SK-N-SH (cell line): ENCODE results near the gene DNAJC16. TPM values are rescaled to one million over a fixed set of nuclear protein-coding genes. Genes with fewer than 3 reads are reported as not detected.

Experiments
- CTCF ChIA-PET: fragments of 300-600, 350-600 bp; formaldehyde crosslinking; extraction: SDS; loops from one replicate; lab custom pipeline; 2021; lab: Yijun Ruan, JAX
- POLR2A ChIA-PET: fragments of 350-600 bp; sonication (Branson Sonifier 250); formaldehyde crosslinking; extraction: SDS; loops from one replicate; lab custom pipeline; 2020; ENCODE audit warnings: antibody characterized with exemption, inconsistent platforms; lab: Yijun Ruan, JAX
- DNase-seq: peaks from one replicate; pipeline ENCODE4 v3.0.0; 2012
- H2AFZ ChIP-seq: fragments of 200-600 bp; sonication (generic); 2 replicates; pipeline ENCODE4 v1.8.1; 2016; ENCODE audit warnings: antibody characterized with exemption, mild to moderate bottlenecking, low read depth
- H3F3A ChIP-seq: fragments of 200-600 bp; sonication (generic); replicated peaks from 2 replicates; pipeline ENCODE3; 2016; ENCODE audit warnings: antibody characterized with exemption, mild to moderate bottlenecking; ENCODE audit not compliant: insufficient read depth
- H3K27ac ChIP-seq, 2 experiments: fragments of 200-500 bp in 1 of 2; fragments of 200-600 bp in 1 of 2; sonication (Bioruptor generic) in 1 of 2; sonication (generic), shearing (Covaris generic) in 1 of 2; 2 replicates each; pipeline versions ENCODE4 v1.5.1 to v1.6.1; 2014 to 2016; ENCODE audit warnings: low read depth in 2 of 2, inconsistent platforms in 1 of 2, low read length in 1 of 2, mild to moderate bottlenecking in 1 of 2, mixed read lengths in 1 of 2
- H3K27me3 ChIP-seq: fragments of 200-600 bp; sonication (generic), shearing (Covaris generic); 2 replicates; pipeline ENCODE4 v1.6.1; 2016; ENCODE audit warnings: mixed run types; ENCODE audit not compliant: insufficient read depth
- H3K36me3 ChIP-seq, 2 experiments: fragments of 200-500 bp in 1 of 2; fragments of 200-600 bp in 1 of 2; sonication (Bioruptor generic) in 1 of 2; sonication (generic) in 1 of 2; replicated peaks in 1 of 2; 2 replicates each; pipeline versions ENCODE3 to v1.5.1; 2014 to 2016; ENCODE audit warnings: low read length in 1 of 2, mild to moderate bottlenecking in 1 of 2; ENCODE audit not compliant: insufficient read depth in 2 of 2, control insufficient read depth in 1 of 2
- H3K4me1 ChIP-seq, 2 experiments: fragments of 200-500 bp in 1 of 2; fragments of 200-600 bp in 1 of 2; sonication (Bioruptor generic) in 1 of 2; sonication (generic), shearing (Covaris generic) in 1 of 2; 2 replicates each; pipeline versions ENCODE4 v1.5.1 to v1.6.1; 2014 to 2016; ENCODE audit warnings: low read depth in 1 of 2, low read length in 1 of 2, mixed run types in 1 of 2; ENCODE audit not compliant: insufficient read depth in 2 of 2, control insufficient read depth in 1 of 2
- H3K4me2 ChIP-seq: fragments of 200-600 bp; sonication (generic), shearing (Covaris generic); 2 replicates; pipeline ENCODE4 v1.6.1; 2017; ENCODE audit warnings: mixed run types
- H3K4me3 ChIP-seq, 2 experiments: fragments of 200-500 bp in 1 of 2; fragments of 200-600 bp in 1 of 2; sonication (Bioruptor generic) in 1 of 2; sonication (generic), shearing (Covaris generic) in 1 of 2; 2 replicates each; pipeline versions ENCODE4 v1.5.1 to v1.8.1; 2014 to 2016; ENCODE audit warnings: low read depth in 2 of 2, inconsistent platforms in 1 of 2, low read length in 1 of 2, mild to moderate bottlenecking in 1 of 2, mixed read lengths in 1 of 2, moderate library complexity in 1 of 2
- H3K79me2 ChIP-seq: fragments of 200-600 bp; sonication (generic); 2 replicates; pipeline ENCODE4 v1.8.1; 2017; ENCODE audit warnings: mild to moderate bottlenecking; ENCODE audit not compliant: insufficient read depth
- H3K9ac ChIP-seq: fragments of 200-600 bp; sonication (generic); 2 replicates; pipeline ENCODE4 v1.6.1; 2017; ENCODE audit warnings: mixed run types
- H3K9me2 ChIP-seq: fragments of 200-600 bp; sonication (generic); 2 replicates; pipeline ENCODE4 v1.6.1; 2017; ENCODE audit warnings: mixed run types
- H3K9me3 ChIP-seq: fragments of 200-600 bp; sonication (generic); 2 replicates; pipeline ENCODE4 v1.6.1; 2017; ENCODE audit warnings: mixed run types, mild to moderate bottlenecking, moderate library complexity
- H4K20me1 ChIP-seq: fragments of 200-600 bp; sonication (generic); 2 replicates; pipeline ENCODE4 v1.6.1; 2017; ENCODE audit warnings: mild to moderate bottlenecking, mixed run types; ENCODE audit not compliant: insufficient read depth
- CHD2 ChIP-seq: fragments of 150-350 bp; IDR thresholded peaks from 2 replicates; pipeline ENCODE4 v1.6.1; 2018; ENCODE audit warnings: low read length; ENCODE audit not compliant: partially characterized antibody
- ELF1 ChIP-seq: IDR thresholded peaks from 2 replicates; pipeline ENCODE4 v1.4.0; 2012
- FOSL2 ChIP-seq: IDR thresholded peaks from 2 replicates; pipeline ENCODE4 v1.4.0; 2012; ENCODE audit warnings: low read depth, mild to moderate bottlenecking, moderate library complexity, borderline replicate concordance
- FOXM1 ChIP-seq: IDR thresholded peaks from 2 replicates; pipeline ENCODE4 v1.4.0; 2012; ENCODE audit warnings: low read depth, mild to moderate bottlenecking
- GABPA ChIP-seq: IDR thresholded peaks from 2 replicates; pipeline ENCODE4 v1.4.0; 2012; ENCODE audit warnings: low read depth, mild to moderate bottlenecking
- JUND ChIP-seq: IDR thresholded peaks from 2 replicates; pipeline ENCODE4 v1.4.0; 2012
- MAX ChIP-seq: IDR thresholded peaks from 2 replicates; pipeline ENCODE4 v1.4.0; 2012; ENCODE audit warnings: low read depth
- NRF1 ChIP-seq: IDR thresholded peaks from 2 replicates; pipeline ENCODE4 v1.6.1; 2012; ENCODE audit warnings: low read depth, mild to moderate bottlenecking, low read length
- PBX3 ChIP-seq: IDR thresholded peaks from 2 replicates; pipeline ENCODE4; 2012
- REST ChIP-seq: IDR thresholded peaks from 2 replicates; pipeline ENCODE4 v1.6.1; 2012; ENCODE audit warnings: mild to moderate bottlenecking, low read depth, low read length, moderate library complexity
- RFX5 ChIP-seq: IDR thresholded peaks from 2 replicates; pipeline ENCODE4 v1.6.1; 2012; ENCODE audit warnings: mild to moderate bottlenecking, improper control_type of control experiment, low read length
- SIN3A ChIP-seq: IDR thresholded peaks from 2 replicates; pipeline ENCODE4 v1.6.1; 2012; ENCODE audit warnings: low read depth, mild to moderate bottlenecking, low read length, moderate library complexity, borderline replicate concordance
- TAF1 ChIP-seq: IDR thresholded peaks from 2 replicates; pipeline ENCODE4 v1.6.1; 2012; ENCODE audit warnings: low read depth, mild to moderate bottlenecking, low read length, moderate library complexity, borderline replicate concordance
- TCF12 ChIP-seq: IDR thresholded peaks from 2 replicates; pipeline ENCODE4 v1.4.0; 2012
- USF1 ChIP-seq: IDR thresholded peaks from 2 replicates; pipeline ENCODE4 v1.4.0; 2012; ENCODE audit warnings: low read depth, borderline replicate concordance
- WGBS: methylation state at CpG from one replicate; pipeline ENCODE4 v1.1.6; 2017; ENCODE audit warnings: low lambda C conversion rate; 5-methylcytosine and 5-hydroxymethylcytosine counted together
- polyA plus RNA-seq, 3 experiments: library from polyadenylated mRNA; depleted of rRNA; stranded (reverse); fragments of >200 nt; gene quantifications; 2 replicates each; pipeline ENCODE4 v1.2.3, GENCODE V29; 2012

The DNAJC16 gene
- polyA plus RNA-seq, 1 of the 3 experiments (the other 2 are of a cell fraction): 8.4 TPM

- Histone ChIP-seq H3F3A (peaks cover 3% of the 10 kb centered on the region), H3K79me2 (no peaks in the 10 kb centered on the region), H3K9me2 (no peaks in the 10 kb centered on the region), H3K9ac (no peak overlapping the region), H3K9me3 (no peaks in the 10 kb centered on the region), H3K4me3 (no peak overlapping the region), H2AFZ (no peak overlapping the region), H3K27me3 (no peaks in the 10 kb centered on the region), H3K27ac (no peak overlapping the region), H4K20me1 (no peaks in the 10 kb centered on the region), H3K4me1 (no peaks in the 10 kb centered on the region), H3K36me3 (peaks cover 23 to 35% of the 10 kb centered on the region in 2 experiments), H3K4me2 (no peak overlapping the region)
- ChIA-PET CTCF (no interaction called here), POLR2A (no interaction called here)
- TF ChIP-seq CHD2 (no peak), USF1 (no peak), FOXM1 (no peak), TAF1 (no peak), FOSL2 (no peak), JUND (no peak), NRF1 (no peak), PBX3 (no peak), ELF1 (no peak), SIN3A (no peak), GABPA (no peak), REST (no peak), TCF12 (no peak), MAX (no peak), RFX5 (no peak)
- WGBS: 95% methylated on average over 2 of the region's 2 CpGs
- DNase-seq: no peak
Observed at GRCh38 chr1:15557594-15557993, 30.9 kb downstream of the DNAJC16 start.
